T-helper 1 cell treated with Interleukin-12 subunit alpha and Interleukin-12 subunit beta and Interleukin-4 antibody, amounts not matched to agents 30 μg/mL and 1 μg/mL, for 36 hours (primary cell): ENCODE measurements around the gene CPNE4.

Experiments
- H3K27ac Mint-ChIP-seq: one replicate; pipeline ENCODE4 v1.8.0; 2021; ENCODE audit warnings: mild to moderate bottlenecking, mixed read lengths
- H3K27me3 Mint-ChIP-seq: one replicate; pipeline ENCODE4 v1.8.0; 2021; ENCODE audit warnings: low read depth, mixed read lengths
- H3K36me3 Mint-ChIP-seq: one replicate; pipeline ENCODE4 v1.8.0; 2021; ENCODE audit warnings: low read depth, mixed read lengths
- H3K4me1 Mint-ChIP-seq: one replicate; pipeline ENCODE4 v1.8.0; 2021; ENCODE audit warnings: low read depth, mixed read lengths
- H3K4me3 Mint-ChIP-seq: one replicate; pipeline ENCODE4 v1.8.0; 2021; ENCODE audit warnings: mild to moderate bottlenecking, moderate library complexity, mixed read lengths
- H3K9me3 Mint-ChIP-seq: one replicate; pipeline ENCODE4 v1.8.0; 2021; ENCODE audit warnings: mixed read lengths

Gene CPNE4

GRCh38 chr3:131622726-131623125, 412.1 kb downstream of the CPNE4 start:
- H3K4me1 Mint-ChIP-seq = no peaks in the 10 kb centered on the region
- H3K36me3 Mint-ChIP-seq = no peaks in the 10 kb centered on the region
- no peaks in the 10 kb centered on the region for H3K9me3 Mint-ChIP-seq
- peaks cover 10% of the 10 kb centered on the region for H3K27me3 Mint-ChIP-seq
- H3K4me3 Mint-ChIP-seq = no peak overlapping the region
- H3K27ac Mint-ChIP-seq = no peak overlapping the region

GRCh38 chr3:131620977-131621376, 413.8 kb downstream of the CPNE4 start:
- no peaks in the 10 kb centered on the region for H3K9me3 Mint-ChIP-seq
- no peaks in the 10 kb centered on the region for H3K36me3 Mint-ChIP-seq
- peaks cover 11% of the 10 kb centered on the region for H3K27me3 Mint-ChIP-seq
- no peak overlapping the region for H3K27ac Mint-ChIP-seq
- H3K4me3 Mint-ChIP-seq = no peak overlapping the region
- no peaks in the 10 kb centered on the region for H3K4me1 Mint-ChIP-seq

- H3K27ac Mint-ChIP-seq = no peak overlapping the region
- no peak overlapping the region for H3K4me3 Mint-ChIP-seq
- H3K27me3 Mint-ChIP-seq = peaks cover 8% of the 10 kb centered on the region
- no peaks in the 10 kb centered on the region for H3K36me3 Mint-ChIP-seq
- no peaks in the 10 kb centered on the region for H3K9me3 Mint-ChIP-seq
- H3K4me1 Mint-ChIP-seq = no peaks in the 10 kb centered on the region
Measured at GRCh38 chr3:131619821-131620220, 415.0 kb downstream of the CPNE4 start.

GRCh38 chr3:131616719-131617118, 418.1 kb downstream of the CPNE4 start:
- no peak overlapping the region for H3K4me3 Mint-ChIP-seq
- H3K27ac Mint-ChIP-seq = no peak overlapping the region
- H3K4me1 Mint-ChIP-seq = no peaks in the 10 kb centered on the region
- no peaks in the 10 kb centered on the region for H3K9me3 Mint-ChIP-seq
- H3K36me3 Mint-ChIP-seq = no peaks in the 10 kb centered on the region
- H3K27me3 Mint-ChIP-seq = peaks cover 9% of the 10 kb centered on the region

GRCh38 chr3:131612745-131613144, 422.1 kb downstream of the CPNE4 start:
- H3K27me3 Mint-ChIP-seq = peaks cover 4% of the 10 kb centered on the region
- no peaks in the 10 kb centered on the region for H3K9me3 Mint-ChIP-seq
- no peak overlapping the region for H3K4me3 Mint-ChIP-seq
- H3K27ac Mint-ChIP-seq = no peak overlapping the region
- H3K4me1 Mint-ChIP-seq = no peaks in the 10 kb centered on the region
- H3K36me3 Mint-ChIP-seq = no peaks in the 10 kb centered on the region

GRCh38 chr3:131610174-131610573, 424.6 kb downstream of the CPNE4 start:
- Mint-ChIP-seq H3K4me1 (no peaks in the 10 kb centered on the region), H3K4me3 (no peak overlapping the region), H3K27me3 (peaks cover 3% of the 10 kb centered on the region), H3K36me3 (no peaks in the 10 kb centered on the region), H3K9me3 (no peaks in the 10 kb centered on the region), H3K27ac (no peak overlapping the region)

GRCh38 chr3:131608741-131609140, 426.1 kb downstream of the CPNE4 start:
- no peaks in the 10 kb centered on the region for H3K36me3 Mint-ChIP-seq
- H3K4me1 Mint-ChIP-seq = no peaks in the 10 kb centered on the region
- no peaks in the 10 kb centered on the region for H3K9me3 Mint-ChIP-seq
- no peak overlapping the region for H3K4me3 Mint-ChIP-seq
- no peak overlapping the region for H3K27ac Mint-ChIP-seq
- H3K27me3 Mint-ChIP-seq = peaks cover 3% of the 10 kb centered on the region

- no peak overlapping the region for H3K4me3 Mint-ChIP-seq
- peaks cover 3% of the 10 kb centered on the region for H3K27me3 Mint-ChIP-seq
- no peaks in the 10 kb centered on the region for H3K9me3 Mint-ChIP-seq
- no peaks in the 10 kb centered on the region for H3K4me1 Mint-ChIP-seq
- H3K27ac Mint-ChIP-seq = no peak overlapping the region
- H3K36me3 Mint-ChIP-seq = no peaks in the 10 kb centered on the region
Measured at GRCh38 chr3:131608296-131608695, 426.5 kb downstream of the CPNE4 start.

- no peaks in the 10 kb centered on the region for H3K9me3 Mint-ChIP-seq
- H3K4me3 Mint-ChIP-seq = no peak overlapping the region
- no peaks in the 10 kb centered on the region for H3K4me1 Mint-ChIP-seq
- H3K27me3 Mint-ChIP-seq = no peaks in the 10 kb centered on the region
- no peaks in the 10 kb centered on the region for H3K36me3 Mint-ChIP-seq
- H3K27ac Mint-ChIP-seq = no peak overlapping the region
Measured at GRCh38 chr3:131605916-131606315, 428.9 kb downstream of the CPNE4 start.

GRCh38 chr3:131602011-131602779, 432.6 kb downstream of the CPNE4 start:
- Mint-ChIP-seq H3K27ac (no peak overlapping the region), H3K4me3 (no peak overlapping the region), H3K4me1 (no peaks in the 10 kb centered on the region), H3K27me3 (no peaks in the 10 kb centered on the region), H3K36me3 (no peaks in the 10 kb centered on the region), H3K9me3 (no peaks in the 10 kb centered on the region)

- Mint-ChIP-seq H3K27me3 (no peaks in the 10 kb centered on the region), H3K36me3 (no peaks in the 10 kb centered on the region), H3K4me3 (no peak overlapping the region), H3K4me1 (no peaks in the 10 kb centered on the region), H3K9me3 (no peaks in the 10 kb centered on the region), H3K27ac (no peak overlapping the region)
Measured at GRCh38 chr3:131597816-131598215, 437.0 kb downstream of the CPNE4 start.

GRCh38 chr3:131596884-131597283, 437.9 kb downstream of the CPNE4 start:
- no peaks in the 10 kb centered on the region for H3K9me3 Mint-ChIP-seq
- no peaks in the 10 kb centered on the region for H3K27me3 Mint-ChIP-seq
- H3K27ac Mint-ChIP-seq = no peak overlapping the region
- no peaks in the 10 kb centered on the region for H3K36me3 Mint-ChIP-seq
- H3K4me1 Mint-ChIP-seq = no peaks in the 10 kb centered on the region
- H3K4me3 Mint-ChIP-seq = no peak overlapping the region

- H3K27ac Mint-ChIP-seq = no peak overlapping the region
- H3K4me1 Mint-ChIP-seq = no peaks in the 10 kb centered on the region
- H3K27me3 Mint-ChIP-seq = no peaks in the 10 kb centered on the region
- no peak overlapping the region for H3K4me3 Mint-ChIP-seq
- H3K36me3 Mint-ChIP-seq = no peaks in the 10 kb centered on the region
- no peaks in the 10 kb centered on the region for H3K9me3 Mint-ChIP-seq
Measured at GRCh38 chr3:131591394-131592014, 443.3 kb downstream of the CPNE4 start.

- Mint-ChIP-seq H3K4me3 (no peak overlapping the region), H3K27me3 (no peaks in the 10 kb centered on the region), H3K9me3 (no peaks in the 10 kb centered on the region), H3K27ac (no peak overlapping the region), H3K4me1 (no peaks in the 10 kb centered on the region), H3K36me3 (no peaks in the 10 kb centered on the region)
Measured at GRCh38 chr3:131586277-131586676, 448.5 kb downstream of the CPNE4 start.

- Mint-ChIP-seq H3K4me1 (no peaks in the 10 kb centered on the region), H3K27ac (no peak overlapping the region), H3K36me3 (no peaks in the 10 kb centered on the region), H3K27me3 (no peaks in the 10 kb centered on the region), H3K4me3 (no peak overlapping the region), H3K9me3 (no peaks in the 10 kb centered on the region)
Measured at GRCh38 chr3:131582438-131582837, 452.4 kb downstream of the CPNE4 start.
